ENCODE data around the gene ATCAY.

ATCAY gene

DNA sequence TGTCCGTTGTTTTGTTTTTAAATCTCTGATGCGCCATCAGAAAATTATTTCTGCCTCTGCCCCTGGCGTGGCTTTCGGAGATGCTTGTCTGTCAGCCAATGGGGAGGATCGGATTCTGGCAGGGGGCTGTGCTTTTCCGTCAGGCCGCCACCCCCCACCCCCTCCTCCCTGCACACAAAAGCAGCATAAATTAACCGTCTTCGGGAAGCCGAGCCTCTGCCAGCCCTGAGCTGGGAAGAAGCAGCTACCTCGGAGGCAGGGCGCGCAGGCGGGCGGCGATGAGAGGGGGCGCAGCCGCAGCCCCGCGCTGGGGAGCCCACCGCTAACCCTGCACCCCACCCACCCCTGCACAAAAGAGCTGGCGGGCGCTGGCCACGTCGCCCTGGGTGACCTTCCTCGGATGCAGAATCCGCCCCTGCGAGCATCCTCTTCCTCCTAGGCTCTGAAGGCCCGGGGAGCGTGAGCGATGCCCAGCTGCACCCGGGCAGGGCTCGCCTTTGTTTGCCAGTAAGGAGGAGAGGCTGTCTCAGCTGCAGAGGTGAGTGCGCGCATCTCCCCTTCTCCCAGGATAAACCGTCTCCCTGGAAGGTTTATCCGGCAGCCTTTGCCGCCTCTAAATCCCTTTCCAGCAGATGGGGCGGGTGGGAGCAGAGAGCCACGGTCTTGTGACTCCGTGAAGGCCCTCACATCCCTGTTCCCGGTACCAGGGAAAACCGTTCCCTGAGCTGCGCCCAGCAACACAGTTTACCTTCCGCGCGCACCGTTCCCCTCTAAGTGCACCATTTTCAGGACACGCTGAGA, at the start of gene ATCAY:
TSS of gene ATCAY (plus strand) at position 215 of the 801 bp plus-strand sequence. CDS start 5,083 bp downstream, outside the sequence.
- H3K27me3 ChIP-seq (ENCODE audit: insufficient read depth, low read length, poor library complexity, severe bottlenecking), result no peaks in the 10 kb centered on the region
- no peak within 1 kb of the TSS for H3K4me2 ChIP-seq (ENCODE audit: low read depth, low read length, poor library complexity, severe bottlenecking)
- H2AFZ ChIP-seq (ENCODE audit: low read length), result no peak within 1 kb of the TSS
- no peaks in the 10 kb centered on the region for H3K4me1 ChIP-seq (ENCODE audit: insufficient read depth, low read length, poor library complexity, severe bottlenecking)
- H3K4me3 ChIP-seq (ENCODE audit: low read length, poor library complexity, severe bottlenecking), result no peak within 1 kb of the TSS
- no peaks in the 10 kb centered on the region for H3F3A ChIP-seq (ENCODE audit: low read depth)
- no peak within 1 kb of the TSS for H3K9ac ChIP-seq (ENCODE audit: low read depth, low read length, poor library complexity, severe bottlenecking)
- H3K9me2 ChIP-seq (replicated peaks; ENCODE audit: low read depth, low read length), result no peaks in the 10 kb centered on the region
- H3K36me3 ChIP-seq (ENCODE audit: insufficient read depth, low read length), result no peaks in the 10 kb centered on the region
- H3K9me3 ChIP-seq (ENCODE audit: insufficient read depth, low read depth, low read length), result no peaks in the 10 kb centered on the region
- no peaks in the 10 kb centered on the region for H3K79me2 ChIP-seq (ENCODE audit: insufficient read depth, low read length)
- TF ChIP-seq, protein P1, sequence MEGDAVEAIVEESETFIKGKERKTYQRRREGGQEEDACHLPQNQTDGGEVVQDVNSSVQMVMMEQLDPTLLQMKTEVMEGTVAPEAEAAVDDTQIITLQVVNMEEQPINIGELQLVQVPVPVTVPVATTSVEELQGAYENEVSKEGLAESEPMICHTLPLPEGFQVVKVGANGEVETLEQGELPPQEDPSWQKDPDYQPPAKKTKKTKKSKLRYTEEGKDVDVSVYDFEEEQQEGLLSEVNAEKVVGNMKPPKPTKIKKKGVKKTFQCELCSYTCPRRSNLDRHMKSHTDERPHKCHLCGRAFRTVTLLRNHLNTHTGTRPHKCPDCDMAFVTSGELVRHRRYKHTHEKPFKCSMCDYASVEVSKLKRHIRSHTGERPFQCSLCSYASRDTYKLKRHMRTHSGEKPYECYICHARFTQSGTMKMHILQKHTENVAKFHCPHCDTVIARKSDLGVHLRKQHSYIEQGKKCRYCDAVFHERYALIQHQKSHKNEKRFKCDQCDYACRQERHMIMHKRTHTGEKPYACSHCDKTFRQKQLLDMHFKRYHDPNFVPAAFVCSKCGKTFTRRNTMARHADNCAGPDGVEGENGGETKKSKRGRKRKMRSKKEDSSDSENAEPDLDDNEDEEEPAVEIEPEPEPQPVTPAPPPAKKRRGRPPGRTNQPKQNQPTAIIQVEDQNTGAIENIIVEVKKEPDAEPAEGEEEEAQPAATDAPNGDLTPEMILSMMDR (conservative IDR thresholded peaks at IDR 0.05; ENCODE audit: low read length), result no peak
- no peak for TF ChIP-seq EZH2phosphoT487 (IDR thresholded peaks at IDR 0.05; ENCODE audit: borderline replicate concordance)
- H4K20me1 ChIP-seq (ENCODE audit: insufficient read depth, low read length, poor library complexity, severe bottlenecking), result no peaks in the 10 kb centered on the region

DNA sequence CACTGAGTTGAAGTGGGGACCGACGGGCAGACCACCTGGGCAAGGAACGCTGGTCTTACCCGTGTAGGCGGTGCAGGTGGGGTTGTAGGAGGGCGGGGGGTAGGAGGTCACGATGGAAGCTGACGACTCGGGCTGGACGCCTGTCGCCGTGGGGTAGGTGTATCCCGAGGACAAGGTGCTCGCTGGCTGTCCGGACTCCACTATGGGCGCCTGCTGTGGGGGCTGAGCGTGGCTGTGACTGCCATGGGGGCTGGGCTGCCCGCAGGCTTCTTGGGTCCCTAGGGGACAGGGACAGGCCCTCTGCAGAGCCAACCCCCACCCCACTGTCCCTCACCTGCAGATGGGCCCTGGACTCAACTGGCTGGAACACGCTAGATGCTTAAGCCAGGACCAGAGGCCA, 48.9 kb upstream of the ATCAY start:
- TF ChIP-seq, protein P1 (conservative IDR thresholded peaks at IDR 0.05; ENCODE audit: low read length), result no peak
- no peak for TF ChIP-seq EZH2phosphoT487 (IDR thresholded peaks at IDR 0.05; ENCODE audit: borderline replicate concordance)
- Histone ChIP-seq H4K20me1 (ENCODE audit: insufficient read depth, low read length, poor library complexity, severe bottlenecking) (no peaks in the 10 kb centered on the region), H3K27me3 (ENCODE audit: insufficient read depth, low read length, poor library complexity, severe bottlenecking) (no peaks in the 10 kb centered on the region), H3F3A (ENCODE audit: low read depth) (no peaks in the 10 kb centered on the region), H3K9me3 (ENCODE audit: insufficient read depth, low read depth, low read length) (no peaks in the 10 kb centered on the region), H3K9me2 (replicated peaks; ENCODE audit: low read depth, low read length) (no peaks in the 10 kb centered on the region), H2AFZ (ENCODE audit: low read length) (no peak overlapping the region), H3K36me3 (ENCODE audit: insufficient read depth, low read length) (no peaks in the 10 kb centered on the region), H3K4me2 (ENCODE audit: low read depth, low read length, poor library complexity, severe bottlenecking) (no peak overlapping the region), H3K9ac (ENCODE audit: low read depth, low read length, poor library complexity, severe bottlenecking) (no peak overlapping the region), H3K79me2 (ENCODE audit: insufficient read depth, low read length) (no peaks in the 10 kb centered on the region), H3K4me3 (ENCODE audit: low read length, poor library complexity, severe bottlenecking) (no peak overlapping the region), H3K4me1 (ENCODE audit: insufficient read depth, low read length, poor library complexity, severe bottlenecking) (no peaks in the 10 kb centered on the region)

- no peaks in the 10 kb centered on the region for H3K9me2 ChIP-seq (replicated peaks; ENCODE audit: low read depth, low read length)
- H3K4me2 ChIP-seq (ENCODE audit: low read depth, low read length, poor library complexity, severe bottlenecking), result no peak overlapping the region
- no peaks in the 10 kb centered on the region for H3K9me3 ChIP-seq (ENCODE audit: insufficient read depth, low read depth, low read length)
- H3F3A ChIP-seq (ENCODE audit: low read depth), result no peaks in the 10 kb centered on the region
- no peaks in the 10 kb centered on the region for H3K36me3 ChIP-seq (ENCODE audit: insufficient read depth, low read length)
- H3K79me2 ChIP-seq (ENCODE audit: insufficient read depth, low read length), result no peaks in the 10 kb centered on the region
- no peak overlapping the region for H3K4me3 ChIP-seq (ENCODE audit: low read length, poor library complexity, severe bottlenecking)
- H2AFZ ChIP-seq (ENCODE audit: low read length), result no peak overlapping the region
- H3K9ac ChIP-seq (ENCODE audit: low read depth, low read length, poor library complexity, severe bottlenecking), result no peak overlapping the region
- TF ChIP-seq EZH2phosphoT487 (IDR thresholded peaks at IDR 0.05; ENCODE audit: borderline replicate concordance), result no peak
- TF ChIP-seq, protein P1 (conservative IDR thresholded peaks at IDR 0.05; ENCODE audit: low read length), result no peak
- no peaks in the 10 kb centered on the region for H4K20me1 ChIP-seq (ENCODE audit: insufficient read depth, low read length, poor library complexity, severe bottlenecking)
- no peaks in the 10 kb centered on the region for H3K27me3 ChIP-seq (ENCODE audit: insufficient read depth, low read length, poor library complexity, severe bottlenecking)
- no peaks in the 10 kb centered on the region for H3K4me1 ChIP-seq (ENCODE audit: insufficient read depth, low read length, poor library complexity, severe bottlenecking)
Measured at GRCh38 chr19:3832001-3832400, 48.5 kb upstream of the ATCAY start.
